HepG2 (cell line): ENCODE results near the gene TMEM219. TPM values are rescaled to one million over a fixed set of nuclear protein-coding genes. Genes with fewer than 3 reads are reported as not detected.

ENCODE experiments used
- FOXP4 ChIP-seq: sonication (generic); formaldehyde crosslinking; IDR thresholded peaks from 2 replicates; pipeline ENCODE4 v1.4.0; 2020; ENCODE audit warnings: missing genetic modification reagents
- GATA4 ChIP-seq: sonication (generic); IDR thresholded peaks from 2 replicates; pipeline ENCODE4 v1.6.1; 2016; ENCODE audit warnings: antibody characterized with exemption, low read depth, borderline replicate concordance
- GLMP ChIP-seq: sonication (generic); formaldehyde crosslinking; IDR thresholded peaks from 2 replicates; pipeline ENCODE4 v1.9.0; 2021; ENCODE audit warnings: missing genetic modification reagents, mild to moderate bottlenecking, borderline replicate concordance
- KDM2A ChIP-seq: sonication (generic); formaldehyde crosslinking; IDR thresholded peaks from 2 replicates; pipeline ENCODE4 v1.4.0; 2020; ENCODE audit warnings: low read depth, missing genetic modification reagents, borderline replicate concordance
- MAFF ChIP-seq: IDR thresholded peaks from 2 replicates; pipeline ENCODE4 v1.6.1; 2011; ENCODE audit warnings: low read depth, low read length, improper control_type of control experiment
- MAZ ChIP-seq, 2 experiments: sonication (generic) in 1 of 2; formaldehyde crosslinking in 1 of 2; IDR thresholded peaks; 2 replicates each; pipeline versions ENCODE4 v1.5.0 to v1.6.1; 2012 to 2020; ENCODE audit warnings: low read depth in 2 of 2, mild to moderate bottlenecking in 2 of 2, borderline replicate concordance in 1 of 2, improper control_type of control experiment in 1 of 2, low read length in 1 of 2, missing genetic modification reagents in 1 of 2, moderate library complexity in 1 of 2
- RFX3 ChIP-seq: IDR thresholded peaks from 2 replicates; pipeline ENCODE4 v1.6.1; 2016; ENCODE audit warnings: missing biosample characterization, missing genetic modification reagents
- SIN3A ChIP-seq: IDR thresholded peaks from 2 replicates; pipeline ENCODE4 v1.6.1; 2011; ENCODE audit warnings: low read depth, mild to moderate bottlenecking, control low read depth, low read length, borderline replicate concordance
- SMAD1 ChIP-seq: sonication (generic); formaldehyde crosslinking; IDR thresholded peaks from 2 replicates; pipeline ENCODE4 v1.4.0; 2020; ENCODE audit warnings: missing genetic modification reagents, low read depth, mild to moderate bottlenecking, borderline replicate concordance
- SMYD3 ChIP-seq: sonication (generic); formaldehyde crosslinking; IDR thresholded peaks from 2 replicates; pipeline ENCODE4 v1.8.1; 2023; ENCODE audit warnings: mild to moderate bottlenecking, missing genetic modification reagents
- ZNF605 ChIP-seq: sonication (generic); formaldehyde crosslinking; IDR thresholded peaks from 2 replicates; pipeline ENCODE4 v1.8.0; 2022; ENCODE audit warnings: mild to moderate bottlenecking, missing genetic modification reagents
- ZNF878 ChIP-seq: sonication (generic); formaldehyde crosslinking; IDR thresholded peaks from 2 replicates; pipeline ENCODE4 v1.8.1; 2023; ENCODE audit warnings: mild to moderate bottlenecking, missing genetic modification reagents, moderate library complexity
- polyA plus RNA-seq, 8 experiments: library from polyadenylated mRNA; depleted of rRNA in 3 of 8; stranded (reverse) in 7 of 8; unstranded in 1 of 8; fragments of >200 nt; fragmentation: Illumina TruSeq in 4 of 8; extraction: Trizol in 4 of 8; gene quantifications; 2 replicates each; pipeline versions ENCODE4 v1.2.1 to v1.2.3, GENCODE V29; 2011 to 2016; ENCODE audit warnings: low read depth in 4 of 8, missing spikeins in 1 of 8, mixed read lengths in 1 of 8; ENCODE audit not compliant: insufficient read depth in 1 of 8
- total RNA-seq, 5 experiments: library from RNA; depleted of rRNA; stranded (reverse); fragments of >200 nt; fragmentation: Illumina TruSeq; extraction: Trizol; gene quantifications; 2 replicates each; pipeline ENCODE4 v1.2.3, GENCODE V29; 2016; ENCODE audit warnings: low read depth in 1 of 5
- TF ChIP-seq, protein P1 (sequence below): sonication (generic); formaldehyde crosslinking; IDR thresholded peaks from 2 replicates; pipeline ENCODE4 v1.4.0; 2020; ENCODE audit warnings: missing genetic modification reagents
- TF ChIP-seq, protein P2 (sequence below): sonication (generic); formaldehyde crosslinking; conservative IDR thresholded peaks from 2 replicates; pipeline ENCODE4 v1.4.0; 2020; ENCODE audit warnings: missing genetic modification reagents
- TF ChIP-seq, protein P3 (sequence below): sonication (generic); formaldehyde crosslinking; IDR thresholded peaks from 2 replicates; pipeline ENCODE4 v1.5.1; 2020; ENCODE audit warnings: missing genetic modification reagents, mild to moderate bottlenecking, borderline replicate concordance
- TF ChIP-seq, protein P4 (sequence below): sonication (generic); formaldehyde crosslinking; IDR thresholded peaks from 2 replicates; pipeline ENCODE4 v1.4.0; 2020; ENCODE audit warnings: mild to moderate bottlenecking, missing genetic modification reagents, borderline replicate concordance

The TMEM219 gene
- total and polyA plus RNA-seq, 2 of the 13 experiments (the other 11 are each of a cell fraction or from before 2014, with no cell fraction given): 105 to 115 TPM

GRCh38 chr16:29973384-29974246, 11.7 kb downstream of the TMEM219 start, which contains the start of gene TAOK2 (continued):
- TF ChIP-seq, protein P1, sequence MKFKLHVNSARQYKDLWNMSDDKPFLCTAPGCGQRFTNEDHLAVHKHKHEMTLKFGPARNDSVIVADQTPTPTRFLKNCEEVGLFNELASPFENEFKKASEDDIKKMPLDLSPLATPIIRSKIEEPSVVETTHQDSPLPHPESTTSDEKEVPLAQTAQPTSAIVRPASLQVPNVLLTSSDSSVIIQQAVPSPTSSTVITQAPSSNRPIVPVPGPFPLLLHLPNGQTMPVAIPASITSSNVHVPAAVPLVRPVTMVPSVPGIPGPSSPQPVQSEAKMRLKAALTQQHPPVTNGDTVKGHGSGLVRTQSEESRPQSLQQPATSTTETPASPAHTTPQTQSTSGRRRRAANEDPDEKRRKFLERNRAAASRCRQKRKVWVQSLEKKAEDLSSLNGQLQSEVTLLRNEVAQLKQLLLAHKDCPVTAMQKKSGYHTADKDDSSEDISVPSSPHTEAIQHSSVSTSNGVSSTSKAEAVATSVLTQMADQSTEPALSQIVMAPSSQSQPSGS: peak; percentile 82
- TF ChIP-seq ZNF605 (CRISPR knock-in tag) (peak; percentile 96), GATA4 (peak; percentile 75), SIN3A (peak; percentile 89; the same call in 1 of the 2 replicates), SMAD1 (peak; percentile 86; the same call in 1 of the 2 replicates), KDM2A (CRISPR knock-in tag) (peak; percentile 100), SMYD3 (CRISPR knock-in tag) (no peak; the same call in none of the 2 replicates), GLMP (no peak), MAFF (no peak), RFX3 (CRISPR knock-in tag) (peak; percentile 76), MAZ (IDR thresholded peaks at IDR 0.05; ENCODE audit: borderline replicate concordance, low read depth, low read length) (peak; percentile 87), MAZ (CRISPR knock-in tag; IDR thresholded peaks at IDR 0.05; ENCODE audit: low read depth) (peak; percentile 99; the same call in 1 of the 2 replicates), ZNF878 (CRISPR knock-in tag) (peak; percentile 96), FOXP4 (CRISPR knock-in tag) (peak; percentile 76)
- TF ChIP-seq, protein P2, sequence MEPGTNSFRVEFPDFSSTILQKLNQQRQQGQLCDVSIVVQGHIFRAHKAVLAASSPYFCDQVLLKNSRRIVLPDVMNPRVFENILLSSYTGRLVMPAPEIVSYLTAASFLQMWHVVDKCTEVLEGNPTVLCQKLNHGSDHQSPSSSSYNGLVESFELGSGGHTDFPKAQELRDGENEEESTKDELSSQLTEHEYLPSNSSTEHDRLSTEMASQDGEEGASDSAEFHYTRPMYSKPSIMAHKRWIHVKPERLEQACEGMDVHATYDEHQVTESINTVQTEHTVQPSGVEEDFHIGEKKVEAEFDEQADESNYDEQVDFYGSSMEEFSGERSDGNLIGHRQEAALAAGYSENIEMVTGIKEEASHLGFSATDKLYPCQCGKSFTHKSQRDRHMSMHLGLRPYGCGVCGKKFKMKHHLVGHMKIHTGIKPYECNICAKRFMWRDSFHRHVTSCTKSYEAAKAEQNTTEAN: peak; percentile 91; the same call in 1 of the 2 replicates
- TF ChIP-seq, protein P3, sequence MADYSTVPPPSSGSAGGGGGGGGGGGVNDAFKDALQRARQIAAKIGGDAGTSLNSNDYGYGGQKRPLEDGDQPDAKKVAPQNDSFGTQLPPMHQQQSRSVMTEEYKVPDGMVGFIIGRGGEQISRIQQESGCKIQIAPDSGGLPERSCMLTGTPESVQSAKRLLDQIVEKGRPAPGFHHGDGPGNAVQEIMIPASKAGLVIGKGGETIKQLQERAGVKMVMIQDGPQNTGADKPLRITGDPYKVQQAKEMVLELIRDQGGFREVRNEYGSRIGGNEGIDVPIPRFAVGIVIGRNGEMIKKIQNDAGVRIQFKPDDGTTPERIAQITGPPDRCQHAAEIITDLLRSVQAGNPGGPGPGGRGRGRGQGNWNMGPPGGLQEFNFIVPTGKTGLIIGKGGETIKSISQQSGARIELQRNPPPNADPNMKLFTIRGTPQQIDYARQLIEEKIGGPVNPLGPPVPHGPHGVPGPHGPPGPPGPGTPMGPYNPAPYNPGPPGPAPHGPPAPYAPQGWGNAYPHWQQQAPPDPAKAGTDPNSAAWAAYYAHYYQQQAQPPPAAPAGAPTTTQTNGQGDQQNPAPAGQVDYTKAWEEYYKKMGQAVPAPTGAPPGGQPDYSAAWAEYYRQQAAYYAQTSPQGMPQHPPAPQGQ (CRISPR knock-in tag): no peak; the same call in 1 of the 2 replicates
- TF ChIP-seq, protein P4, sequence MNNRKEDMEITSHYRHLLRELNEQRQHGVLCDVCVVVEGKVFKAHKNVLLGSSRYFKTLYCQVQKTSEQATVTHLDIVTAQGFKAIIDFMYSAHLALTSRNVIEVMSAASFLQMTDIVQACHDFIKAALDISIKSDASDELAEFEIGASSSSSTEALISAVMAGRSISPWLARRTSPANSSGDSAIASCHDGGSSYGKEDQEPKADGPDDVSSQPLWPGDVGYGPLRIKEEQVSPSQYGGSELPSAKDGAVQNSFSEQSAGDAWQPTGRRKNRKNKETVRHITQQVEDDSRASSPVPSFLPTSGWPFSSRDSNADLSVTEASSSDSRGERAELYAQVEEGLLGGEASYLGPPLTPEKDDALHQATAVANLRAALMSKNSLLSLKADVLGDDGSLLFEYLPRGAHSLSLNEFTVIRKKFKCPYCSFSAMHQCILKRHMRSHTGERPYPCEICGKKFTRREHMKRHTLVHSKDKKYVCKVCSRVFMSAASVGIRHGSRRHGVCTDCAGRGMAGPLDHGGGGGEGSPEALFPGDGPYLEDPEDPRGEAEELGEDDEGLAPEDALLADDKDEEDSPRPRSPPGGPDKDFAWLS (CRISPR knock-in tag): peak; percentile 50; the same call in 1 of the 2 replicates
